HL-60/S4 treated with phorbol 12-myristate 13-acetate at 8.2 ng/mL for 4 days and 3 days (cell line): ENCODE data around the gene PXMP4.

Experiments used
- in situ Hi-C: fragments of 300-500 bp; cut with MboI; formaldehyde crosslinking; loops from 2 replicates; pipeline ENCODE4 v1.15.0; 2022; ENCODE audit warnings: low sequenced_read_pairs

PXMP4 gene

DNA sequence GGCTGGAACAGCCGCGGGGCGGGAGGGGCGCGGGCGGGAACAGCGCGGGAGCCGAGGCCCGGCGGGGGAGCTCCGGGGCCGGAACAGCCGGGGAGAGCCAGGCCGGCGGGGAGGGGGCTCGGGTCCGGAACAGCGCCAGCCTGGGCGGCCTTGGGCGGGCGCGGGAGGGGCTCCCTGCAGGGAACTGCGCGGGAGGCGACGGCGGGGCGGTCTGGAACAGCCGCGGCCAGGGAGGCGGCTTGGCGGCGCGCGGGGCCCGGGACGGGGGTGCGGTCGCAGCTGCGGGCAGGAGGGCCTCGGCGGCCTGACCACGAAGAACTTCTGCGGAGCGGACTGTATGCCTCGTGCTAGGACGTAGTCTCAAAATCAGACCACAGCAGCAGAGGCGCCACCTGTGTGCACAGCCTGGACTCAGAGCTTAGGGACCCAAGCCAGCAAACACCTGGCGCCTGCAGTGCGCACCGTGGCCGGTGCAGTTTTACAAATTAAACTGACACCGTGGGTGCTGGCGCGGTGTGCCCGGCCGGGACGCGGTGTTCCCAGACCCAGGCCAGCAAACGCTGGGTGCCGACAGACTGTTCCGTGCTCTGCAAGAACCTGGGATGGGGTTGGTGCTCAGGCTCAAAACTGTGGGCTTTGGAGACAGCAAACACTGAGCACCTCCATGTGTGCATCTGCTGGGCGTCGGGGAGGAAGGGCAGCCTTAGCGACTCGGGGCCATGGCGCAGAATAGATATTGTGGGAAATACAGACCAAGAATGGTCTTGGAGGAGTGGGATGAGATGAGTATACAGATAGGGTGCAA lies 12.3 kb upstream of the PXMP4 start:
- in situ Hi-C loops, result no loop called here

DNA sequence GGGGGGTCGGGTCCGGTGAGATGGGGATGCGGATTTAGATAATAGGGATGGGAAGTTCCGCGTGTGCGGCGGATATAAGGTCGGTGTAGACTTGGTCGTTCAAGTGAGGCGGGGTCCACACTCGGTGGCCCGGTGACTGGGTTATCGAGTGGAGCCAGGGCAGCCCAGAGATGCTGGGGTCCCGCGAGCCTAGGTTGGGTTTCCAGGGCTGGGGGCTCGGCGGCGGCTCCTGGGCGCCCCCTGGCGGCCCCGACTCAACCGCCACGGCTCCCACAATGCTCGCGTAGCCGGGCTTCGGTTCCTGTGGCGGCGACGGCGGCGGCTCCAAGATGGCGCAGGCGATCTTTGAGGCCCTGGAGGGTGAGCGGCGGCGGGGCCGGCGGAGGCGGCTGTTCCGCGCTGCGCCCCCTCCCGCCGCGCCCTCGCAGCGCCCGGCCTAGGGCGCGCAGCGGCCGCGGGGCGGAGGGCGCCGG lies 11.6 kb upstream of the PXMP4 start, which contains the start of gene ZNF341:
TSS of gene ZNF341 (plus strand) at position 304 of the 473 bp plus-strand sequence. CDS start at position 330, 26 bp downstream.
- in situ Hi-C loops, result no loop called here

DNA sequence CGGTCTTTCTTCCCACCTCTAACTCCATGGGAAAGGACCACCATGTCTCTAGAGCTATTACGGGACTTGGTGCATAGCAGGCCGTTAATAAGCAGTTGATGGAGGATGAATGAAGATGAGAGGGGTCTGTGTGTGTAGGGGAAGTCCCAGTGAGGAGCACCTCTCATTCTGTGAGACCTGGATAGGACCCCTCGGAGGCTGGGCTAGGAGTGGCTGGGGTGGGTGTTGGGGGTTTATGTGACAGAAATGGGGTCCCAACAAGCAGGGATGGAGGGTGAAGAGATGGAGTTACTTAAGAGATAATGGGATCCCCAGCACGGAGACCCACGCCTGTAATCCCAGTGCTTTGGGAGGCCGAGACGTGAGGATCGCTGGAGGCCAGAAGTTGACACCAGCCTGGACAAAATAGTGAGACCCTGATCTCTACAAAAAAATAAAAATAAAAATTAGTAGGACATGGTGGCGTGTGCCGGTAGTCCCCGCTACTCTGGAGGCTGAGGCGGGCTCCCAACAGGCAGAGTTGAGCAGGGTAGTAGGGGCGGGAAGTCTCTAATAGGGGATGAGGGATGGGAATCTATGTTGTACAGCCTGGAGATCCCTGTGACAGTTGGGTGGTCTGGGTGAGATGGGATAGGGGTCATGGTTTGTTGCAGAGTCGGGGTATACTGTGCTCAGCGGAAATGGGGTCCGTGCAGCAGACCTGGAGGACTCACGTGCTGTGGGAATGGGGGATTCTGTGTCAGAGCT lies 11.0 kb upstream of the PXMP4 start:
- in situ Hi-C loops, result no loop called here

DNA sequence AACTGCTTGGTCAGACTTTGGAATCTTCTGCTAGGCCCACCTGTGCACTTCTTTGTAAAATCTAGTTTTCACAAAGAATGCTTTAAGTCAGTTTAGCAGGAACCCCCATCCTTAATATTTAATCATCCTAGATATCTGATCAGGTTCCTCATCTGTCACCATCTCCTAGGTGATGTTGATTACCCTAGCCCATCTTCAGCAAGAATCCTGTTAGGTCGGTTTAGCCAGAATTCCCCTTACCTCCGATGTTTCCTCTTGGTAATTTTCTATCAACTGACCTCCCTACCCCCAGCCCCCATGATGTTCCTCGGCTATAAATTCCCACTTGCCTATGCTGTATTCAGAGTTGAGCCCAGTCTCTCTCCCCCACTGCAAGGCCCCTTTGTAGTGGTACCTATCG lies 9.0 kb upstream of the PXMP4 start:
- in situ Hi-C loops, result no loop called here

DNA sequence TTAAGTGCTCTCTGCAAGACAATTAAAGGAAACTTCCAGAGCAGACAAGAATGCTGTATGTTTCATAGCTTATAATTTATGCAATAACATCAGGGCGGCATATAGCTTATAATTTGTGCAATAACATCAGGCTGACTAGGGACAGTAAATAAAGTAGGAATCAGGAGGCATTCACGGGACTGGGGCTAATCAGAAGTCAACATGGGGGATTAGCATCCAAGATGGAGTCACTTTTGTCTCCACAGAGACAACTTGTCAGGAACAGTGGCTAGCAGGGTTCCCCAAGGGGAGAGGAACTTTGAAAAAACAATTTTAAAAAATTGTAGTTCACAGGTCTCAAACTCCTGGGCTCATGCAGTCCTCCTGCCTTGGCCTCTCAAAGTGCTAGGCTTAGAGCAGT lies 8.4 kb upstream of the PXMP4 start:
- in situ Hi-C loops, result no loop called here

DNA sequence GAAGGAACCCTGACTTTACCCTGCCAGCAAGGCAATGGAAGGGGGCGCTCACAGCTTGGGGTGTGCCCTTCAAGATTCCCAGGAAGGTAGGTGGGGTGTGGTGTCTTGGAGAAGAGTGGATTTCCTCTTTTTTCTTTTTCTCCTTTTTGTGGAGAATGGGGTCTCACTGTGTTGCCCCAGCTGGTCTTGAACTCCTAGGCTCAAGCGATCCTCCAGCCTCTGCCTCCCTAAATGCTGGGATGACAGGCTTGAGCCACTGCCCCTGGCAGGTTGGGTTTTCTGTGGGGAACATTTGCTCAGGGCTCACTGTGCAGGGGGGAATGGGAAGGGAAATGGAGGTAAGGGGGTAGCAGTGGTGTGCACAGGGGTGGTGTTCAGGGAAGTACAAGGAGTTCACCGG lies 7.7 kb upstream of the PXMP4 start:
- in situ Hi-C loops, result no loop called here

DNA sequence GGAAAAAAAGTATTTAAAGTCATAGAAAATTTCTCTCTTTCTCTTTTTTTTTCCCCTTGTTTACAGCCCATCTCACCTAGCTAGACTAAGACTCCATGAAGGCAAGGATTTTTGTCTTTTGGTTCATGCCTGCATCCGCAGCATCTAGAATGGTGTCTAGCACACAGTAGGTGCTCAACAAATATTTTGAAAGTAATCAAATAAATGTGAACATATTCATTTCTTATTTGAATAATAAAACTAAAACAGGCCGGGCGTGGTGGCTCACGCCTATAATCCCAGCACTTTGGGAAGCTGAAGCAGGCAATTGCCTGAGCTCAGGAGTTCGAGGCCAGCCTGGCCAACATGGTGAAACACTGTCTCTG lies 7.0 kb upstream of the PXMP4 start:
- in situ Hi-C loops, result no loop called here

DNA sequence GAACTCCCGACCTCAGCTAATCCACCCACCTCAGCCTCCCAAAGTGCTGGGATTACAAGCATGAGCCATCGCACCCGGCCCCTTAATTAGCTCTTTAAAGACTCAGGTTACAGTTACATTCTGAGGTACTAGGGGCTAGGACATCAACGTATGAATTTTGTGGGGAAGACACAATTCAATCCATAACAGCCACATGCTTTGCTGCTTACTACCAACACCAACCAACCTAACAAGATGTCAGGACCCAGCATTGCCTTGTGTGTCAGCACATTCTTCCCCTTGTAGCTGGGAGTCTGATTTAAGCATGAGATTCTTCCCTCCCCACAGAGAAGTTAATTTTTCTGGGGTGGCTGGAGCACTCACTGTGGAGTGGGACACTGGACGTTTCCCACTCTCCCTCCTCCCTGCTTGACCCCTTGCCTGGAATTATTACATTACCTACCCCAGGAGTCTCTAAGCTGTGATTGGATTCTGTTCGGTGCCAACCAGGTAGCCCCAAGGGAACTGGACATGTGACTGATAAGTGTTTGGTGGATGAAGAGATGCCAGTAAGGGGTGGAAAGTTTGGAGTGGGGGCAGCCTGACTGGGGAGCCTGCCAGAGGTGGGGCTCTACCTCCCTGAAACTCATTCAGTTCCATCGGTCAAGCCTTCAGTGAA lies 5.6 kb upstream of the PXMP4 start:
- in situ Hi-C loops, result no loop called here

DNA sequence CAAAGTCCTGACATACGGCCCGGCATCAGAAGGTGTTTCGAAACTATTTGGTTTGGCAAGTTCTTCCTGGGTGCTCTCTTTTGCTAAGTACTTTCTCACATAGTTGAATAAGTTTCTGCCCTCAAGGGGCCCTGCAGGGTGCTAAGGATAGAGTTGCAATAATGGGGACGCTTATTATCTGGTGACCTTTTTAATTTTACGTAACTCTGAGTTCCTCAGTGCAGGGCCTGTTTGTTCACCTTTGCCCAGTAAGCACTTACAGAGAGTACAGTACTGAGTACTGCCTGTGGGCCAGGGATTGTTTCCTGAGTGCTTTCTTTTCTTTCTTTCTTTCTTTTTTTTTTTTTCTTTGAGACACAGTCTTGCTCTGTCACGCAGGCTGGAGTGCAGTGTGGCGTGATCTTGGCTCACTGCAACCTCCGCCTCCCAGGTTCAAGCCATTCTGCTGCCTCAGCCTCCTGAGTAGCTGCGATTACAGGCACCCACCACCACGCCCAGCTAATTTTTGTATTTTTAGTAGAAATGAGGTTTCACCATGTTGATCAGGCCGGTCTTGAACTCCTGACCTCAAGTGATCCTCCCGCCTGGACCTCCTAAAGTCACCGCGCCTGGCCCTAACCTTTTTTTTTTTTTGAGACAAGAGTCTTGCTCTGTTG lies 4.5 kb upstream of the PXMP4 start:
- in situ Hi-C loops, result no loop called here

DNA sequence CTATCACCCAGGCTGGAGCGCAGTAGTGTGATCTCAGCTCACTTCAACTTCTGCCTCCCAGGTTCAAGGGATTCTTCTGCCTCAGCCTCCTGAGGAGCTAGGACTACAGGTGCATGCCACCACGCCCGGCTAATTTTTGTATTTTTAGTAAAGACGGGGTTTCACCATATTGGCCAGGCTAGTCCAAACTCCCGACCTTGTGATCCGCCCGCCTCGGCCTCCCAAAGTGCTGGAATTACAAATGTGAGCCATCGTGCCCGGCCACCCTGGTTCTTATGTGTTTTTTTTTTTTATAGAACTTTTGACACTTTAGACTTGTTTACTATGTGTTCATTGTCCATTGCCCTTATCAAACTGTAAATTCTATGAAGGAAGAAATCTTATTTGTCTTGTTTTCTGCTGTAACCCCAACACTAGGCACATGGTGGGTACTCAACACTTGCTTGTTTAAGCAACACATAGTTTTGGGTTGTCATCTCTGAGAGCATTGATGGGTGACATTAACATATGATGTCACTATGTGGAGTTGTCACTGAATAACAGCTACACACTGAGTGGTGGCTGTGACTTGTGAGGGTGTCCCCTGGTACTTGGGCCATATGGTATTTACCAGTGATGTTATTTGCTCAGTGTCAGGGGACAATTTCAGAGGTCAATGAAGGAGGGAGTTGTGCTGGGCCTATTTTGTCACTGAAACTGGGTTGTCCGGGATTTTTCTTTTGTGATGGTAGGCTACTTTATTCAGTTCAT lies 1.5 kb upstream of the PXMP4 start:
- in situ Hi-C loops, result no loop called here

DNA sequence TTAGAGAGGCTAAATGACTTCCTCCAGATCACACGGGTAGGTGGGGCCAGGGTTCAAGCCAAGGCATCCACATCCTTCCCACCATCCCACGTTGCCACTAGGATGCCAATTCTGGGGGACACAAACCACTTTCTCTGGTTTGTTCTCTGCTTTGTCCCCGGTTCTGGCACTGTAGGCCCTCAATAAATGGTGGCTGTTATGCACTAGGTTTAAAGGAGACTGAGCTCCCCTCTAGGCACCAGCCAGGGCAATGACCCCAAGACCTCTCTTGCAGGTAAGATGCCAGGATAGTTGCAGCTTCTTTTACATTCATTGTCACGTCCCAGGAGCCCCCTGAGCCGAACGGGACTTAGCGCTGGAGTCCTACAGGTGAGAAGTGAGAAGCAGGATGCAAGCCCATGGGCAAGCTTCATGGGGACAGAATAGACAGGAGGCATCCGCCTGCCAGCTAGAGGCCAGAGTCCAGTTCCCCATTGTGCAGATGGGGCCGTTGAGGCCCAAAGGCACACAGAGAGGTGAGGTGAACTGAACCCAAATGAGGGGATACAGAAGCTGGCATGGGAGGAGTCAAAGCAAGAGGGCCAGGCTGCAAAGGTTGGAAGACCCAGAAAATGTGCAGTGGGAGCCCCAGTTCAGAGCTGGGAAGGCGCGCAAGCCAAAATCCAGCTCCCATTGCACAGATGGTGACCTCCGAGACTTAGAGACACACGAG lies 677 bp downstream of the PXMP4 start:
- in situ Hi-C loops, result no loop called here

DNA sequence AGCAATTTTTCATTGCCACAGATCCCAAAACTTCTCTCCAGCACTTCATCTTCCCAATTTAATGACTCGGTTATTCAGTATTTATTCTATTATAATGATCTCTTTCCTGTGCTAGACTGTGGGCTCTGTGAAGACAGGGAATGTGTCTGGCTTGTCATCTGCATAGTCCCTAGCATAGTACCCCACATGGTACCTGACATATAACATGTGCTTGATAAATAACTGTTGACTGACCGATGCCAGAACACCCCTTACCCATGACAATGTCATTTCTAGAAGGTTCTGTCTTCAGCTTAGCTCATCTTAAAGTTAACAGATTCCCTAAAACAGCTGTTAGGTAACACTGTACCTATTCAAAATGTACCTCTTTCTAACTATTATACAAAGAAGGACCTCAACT lies 3.6 kb downstream of the PXMP4 start:
- in situ Hi-C loops, result no loop called here

DNA sequence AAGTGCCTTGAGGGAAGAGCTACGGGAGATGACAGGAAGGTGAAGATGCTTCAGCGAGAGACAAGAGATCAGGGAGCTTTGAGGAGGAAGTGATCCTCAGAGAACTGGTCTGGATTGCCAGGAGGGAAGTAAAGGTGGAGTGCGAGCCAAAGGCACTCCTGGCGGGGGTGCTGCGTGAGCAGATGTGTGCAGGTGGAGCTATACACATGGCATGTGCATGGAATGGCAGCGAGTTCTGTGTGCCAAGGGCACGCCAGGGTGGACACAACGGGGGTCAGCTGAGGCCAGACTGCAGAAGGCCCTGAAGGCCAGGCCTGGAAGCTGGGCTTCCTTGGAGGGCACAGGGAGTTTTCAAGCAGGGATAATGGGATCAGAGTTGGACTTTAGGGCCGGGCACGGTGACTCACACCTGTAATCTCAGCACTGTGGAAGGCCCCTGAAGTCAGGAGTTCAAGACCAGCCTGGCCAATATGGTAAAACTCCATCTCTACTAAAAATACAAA lies 6.2 kb downstream of the PXMP4 start:
- in situ Hi-C loops, result no loop called here

DNA sequence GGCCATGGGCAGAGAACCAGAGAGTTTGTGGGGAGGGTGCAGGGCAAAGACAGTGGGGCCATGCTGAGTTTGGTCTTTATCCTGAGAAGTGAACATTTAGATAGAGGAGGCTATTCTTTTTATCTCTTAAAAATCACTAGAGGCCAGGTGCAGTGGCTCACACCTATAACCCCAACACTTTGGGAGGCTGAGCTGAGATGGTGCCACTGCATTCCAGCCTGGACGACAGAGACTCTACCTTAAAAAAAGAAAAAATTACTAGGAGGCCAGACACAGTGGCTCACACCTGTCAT lies 8.7 kb downstream of the PXMP4 start:
- in situ Hi-C loops, result no loop called here

DNA sequence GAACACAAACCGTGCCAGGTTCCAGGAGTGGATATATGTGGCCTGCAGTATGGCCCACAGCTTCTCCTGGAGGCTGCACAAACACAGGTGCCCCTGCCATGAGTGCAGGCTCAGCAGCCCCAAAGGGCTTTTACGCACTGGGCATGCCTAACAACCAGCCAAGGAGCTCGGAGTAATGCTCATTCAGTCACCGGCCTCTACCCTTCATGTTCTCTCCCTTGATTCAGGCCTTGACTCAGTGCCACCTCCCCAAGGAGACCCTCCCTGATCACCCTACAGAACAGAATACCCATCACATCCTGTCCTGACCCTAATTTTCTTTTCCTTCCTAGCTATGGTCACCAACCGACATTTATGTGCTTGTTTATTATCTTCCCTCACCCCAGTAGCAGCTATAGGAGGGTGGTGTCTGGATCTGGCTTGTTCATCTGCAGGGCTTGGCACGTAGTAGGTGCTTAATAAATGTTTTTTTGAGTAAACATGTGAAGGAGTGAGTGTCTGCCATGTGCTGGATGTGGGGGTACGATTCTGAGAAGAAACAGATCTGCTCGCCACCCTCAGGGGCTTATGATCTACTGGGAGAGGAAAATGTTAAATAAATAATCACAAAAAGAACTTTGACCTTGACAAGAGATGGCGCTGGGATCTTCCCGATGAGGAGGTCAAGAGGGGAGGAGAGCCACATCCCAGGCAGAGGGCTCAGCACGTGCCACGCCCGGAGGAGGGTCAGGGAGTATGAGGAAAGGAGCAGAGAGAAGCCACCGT lies 9.2 kb downstream of the PXMP4 start:
- in situ Hi-C loops, result no loop called here

DNA sequence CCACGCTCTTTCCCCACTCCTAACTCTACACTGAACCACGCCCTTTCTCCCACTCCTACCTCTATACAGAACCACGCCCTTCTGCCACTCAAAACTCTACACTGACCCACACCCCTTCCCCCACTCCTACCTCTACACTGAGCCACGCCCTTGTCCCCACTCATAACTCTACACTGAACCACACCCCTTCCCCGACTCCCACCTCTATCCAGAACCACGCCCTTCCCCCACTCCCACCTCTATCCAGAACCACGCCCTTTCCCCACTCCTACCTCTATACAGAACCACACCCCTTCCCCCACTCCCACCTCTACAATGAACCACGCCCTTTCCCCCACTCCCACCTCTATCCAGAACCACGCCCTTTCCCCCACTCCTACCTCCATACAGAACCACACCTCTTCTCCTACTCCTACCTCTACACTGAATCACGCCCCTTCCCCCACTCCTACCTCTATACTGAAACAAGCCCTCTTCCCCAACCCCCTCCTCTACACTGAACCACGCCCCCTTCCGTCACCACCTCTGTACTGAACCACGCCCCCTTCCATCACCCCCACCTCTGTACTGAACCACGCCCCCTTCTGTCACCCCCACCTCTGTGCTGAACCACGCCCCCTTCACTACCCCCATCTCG lies 10.1 kb downstream of the PXMP4 start:
- in situ Hi-C loops, result no loop called here

DNA sequence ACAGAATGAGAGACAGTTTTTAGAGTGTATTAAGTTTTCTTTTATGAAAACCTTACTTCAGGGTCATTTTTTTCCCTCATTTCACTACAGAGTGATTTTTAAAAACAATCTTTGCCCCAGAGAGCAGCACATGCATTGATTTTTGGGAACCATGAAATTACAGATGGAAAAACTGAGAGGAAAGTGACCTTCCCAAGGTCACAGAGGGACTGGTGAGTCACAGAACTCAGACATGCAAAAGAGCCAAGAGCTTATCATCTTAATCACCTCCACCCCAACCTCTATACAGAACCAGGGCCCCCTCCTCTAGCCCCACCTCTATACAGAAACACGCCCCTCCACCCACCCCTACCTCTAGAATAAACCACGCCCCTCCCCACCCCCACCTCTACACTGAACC lies 10.7 kb downstream of the PXMP4 start:
- in situ Hi-C loops, result no loop called here

DNA sequence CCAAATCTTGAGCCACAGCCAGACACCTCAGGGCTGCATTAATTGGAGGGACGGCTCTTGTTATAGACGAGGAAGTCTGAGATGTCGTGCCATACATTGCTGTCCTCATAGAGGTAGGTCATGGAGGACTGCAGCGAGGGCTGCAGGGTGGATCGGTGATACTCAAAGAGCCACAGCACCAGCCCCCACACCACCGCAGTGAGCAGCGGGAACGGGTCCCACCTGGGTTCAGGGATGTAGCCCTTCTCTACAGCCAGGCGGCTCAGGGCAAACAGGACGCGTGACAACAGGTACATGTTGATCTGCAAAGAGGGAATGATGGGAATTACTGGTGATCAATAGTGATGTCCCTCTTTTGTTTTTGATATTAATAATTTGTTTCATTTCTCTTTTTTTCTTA lies 12.4 kb downstream of the PXMP4 start:
- in situ Hi-C loops, result no loop called here
